NCI-H345 treated with DMSO at 0.1 percent for 48 hours (cell line): ENCODE results near the gene BOD1.

Source experiments
- DNase-seq: peaks from one replicate; lab custom pipeline; 2025; ENCODE audit not compliant: unreplicated experiment; lab: John Stamatoyannopoulos, UW

BOD1 gene

DNA sequence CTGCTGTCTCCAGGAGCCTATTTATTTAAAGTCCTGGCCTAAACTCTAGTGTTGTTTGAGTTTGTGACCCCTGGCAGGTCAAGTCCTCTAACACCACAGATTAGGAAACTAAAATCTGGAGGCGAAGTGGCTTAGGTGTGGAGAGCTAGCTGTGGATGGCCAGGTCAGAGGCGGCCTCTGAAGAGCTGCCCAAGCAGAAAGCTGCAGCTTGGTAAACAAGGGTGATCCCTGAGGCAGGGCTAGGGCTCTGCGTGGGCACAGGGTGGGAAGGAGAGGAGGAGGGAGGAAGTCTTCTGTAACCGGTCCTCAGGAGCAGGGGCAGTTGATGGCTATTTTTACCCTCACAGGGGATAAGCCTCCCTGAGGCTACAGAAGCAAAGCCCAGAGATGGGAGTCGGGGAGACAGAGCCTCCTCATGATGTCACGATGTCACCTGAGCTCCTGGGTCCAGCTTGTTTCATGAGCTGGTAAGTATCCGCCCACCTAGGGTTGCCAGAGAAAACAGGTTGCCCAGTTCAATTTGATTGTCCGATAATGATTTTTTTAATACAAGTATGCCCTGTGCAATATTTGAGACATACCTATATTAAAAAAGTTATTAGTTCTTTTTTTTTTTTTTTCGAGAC is 25.9 kb upstream of the BOD1 start:
- DNase-seq, result no peak

DNA sequence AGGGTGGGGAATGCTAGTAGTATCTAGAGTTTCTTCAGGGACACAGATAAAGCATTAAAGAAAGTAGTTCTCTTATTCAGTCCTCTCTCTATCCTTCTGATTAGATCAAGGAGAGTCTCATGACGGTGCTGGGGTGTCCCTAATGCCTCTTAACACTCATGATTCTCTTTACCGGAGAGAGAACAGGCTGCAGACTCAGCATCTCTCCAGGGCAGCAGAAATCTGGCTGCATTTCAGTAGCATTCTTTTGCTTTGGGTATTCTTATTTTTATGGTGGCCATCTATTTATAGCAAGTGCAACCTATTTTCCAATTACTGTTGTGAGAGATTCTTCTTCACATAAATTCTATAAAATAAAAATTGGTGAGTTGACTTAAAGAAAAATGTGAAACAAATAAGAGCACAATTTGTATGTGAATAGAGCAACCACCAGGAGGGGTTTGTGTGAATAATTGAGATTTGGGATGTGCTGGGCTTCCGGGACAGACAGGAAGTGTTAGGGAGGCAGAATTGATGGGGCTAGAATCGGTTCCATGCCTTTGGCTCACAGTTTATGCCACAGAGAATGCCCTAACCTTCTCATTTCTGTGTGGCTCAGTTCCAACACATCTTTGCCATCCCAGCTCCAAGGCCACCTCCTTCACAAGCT is 23.8 kb upstream of the BOD1 start:
- no peak for DNase-seq

DNA sequence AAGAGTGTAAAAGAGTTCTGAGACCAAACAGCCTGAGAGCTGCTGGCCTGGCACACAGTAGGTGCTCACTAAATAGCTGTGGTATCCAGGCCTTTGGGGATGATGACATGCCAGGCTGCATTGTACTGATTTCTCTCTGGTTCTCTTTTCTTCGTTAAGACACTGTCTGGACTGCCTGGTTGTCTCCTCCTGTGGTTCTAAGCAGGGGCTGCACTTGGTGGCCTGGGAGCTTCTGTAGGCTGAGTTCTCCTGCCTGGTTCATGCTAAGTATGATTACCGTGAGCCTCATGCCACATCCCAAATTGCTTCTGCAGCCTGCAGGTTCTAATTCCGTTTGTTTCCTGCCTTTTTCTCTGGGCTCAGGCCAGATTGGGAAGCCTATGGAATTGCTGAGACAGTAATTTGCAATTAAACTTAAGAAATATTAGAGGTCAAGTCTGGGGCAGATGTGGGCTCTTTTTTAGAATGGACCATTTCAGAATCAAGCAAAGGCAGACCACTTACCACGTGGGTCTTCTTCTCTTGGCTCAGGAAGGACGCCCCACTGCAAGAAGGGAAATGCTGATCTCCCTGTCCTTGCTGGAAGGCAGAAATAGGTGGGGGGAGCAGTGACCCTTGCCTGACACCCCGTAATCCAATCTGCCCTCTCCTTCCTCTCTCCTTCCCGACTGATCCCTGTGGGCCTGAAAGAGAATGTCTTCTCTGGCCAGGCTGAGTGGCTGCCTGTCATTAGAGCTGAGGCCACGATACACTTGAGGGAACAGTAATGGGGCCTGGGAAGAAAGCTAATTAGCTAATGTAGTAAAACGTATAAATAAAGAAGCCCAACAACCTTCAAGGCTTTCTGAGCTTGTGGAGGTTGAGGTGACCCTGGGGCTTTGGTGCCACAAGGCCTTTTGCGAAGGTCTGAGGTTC is 21.9 kb upstream of the BOD1 start:
- no peak for DNase-seq

DNA sequence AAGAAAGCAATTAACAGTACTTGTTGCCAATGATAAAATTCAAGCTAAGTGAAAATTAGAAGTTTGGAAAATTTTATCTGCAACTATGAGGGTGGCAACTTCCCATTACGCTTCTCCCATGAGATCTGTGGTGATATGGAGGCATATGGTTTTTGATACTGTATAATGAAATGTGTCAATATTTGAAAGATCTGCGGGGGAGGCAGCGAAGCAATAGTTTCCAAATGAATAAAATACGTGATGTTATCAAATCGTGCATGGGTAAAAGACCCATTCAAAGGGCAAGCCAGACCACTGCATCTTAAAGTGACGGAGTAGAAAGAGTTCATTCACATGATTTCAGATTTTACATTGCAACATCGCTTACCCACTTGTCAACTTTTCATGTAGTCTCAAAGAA is 20.9 kb upstream of the BOD1 start:
- no peak for DNase-seq

DNA sequence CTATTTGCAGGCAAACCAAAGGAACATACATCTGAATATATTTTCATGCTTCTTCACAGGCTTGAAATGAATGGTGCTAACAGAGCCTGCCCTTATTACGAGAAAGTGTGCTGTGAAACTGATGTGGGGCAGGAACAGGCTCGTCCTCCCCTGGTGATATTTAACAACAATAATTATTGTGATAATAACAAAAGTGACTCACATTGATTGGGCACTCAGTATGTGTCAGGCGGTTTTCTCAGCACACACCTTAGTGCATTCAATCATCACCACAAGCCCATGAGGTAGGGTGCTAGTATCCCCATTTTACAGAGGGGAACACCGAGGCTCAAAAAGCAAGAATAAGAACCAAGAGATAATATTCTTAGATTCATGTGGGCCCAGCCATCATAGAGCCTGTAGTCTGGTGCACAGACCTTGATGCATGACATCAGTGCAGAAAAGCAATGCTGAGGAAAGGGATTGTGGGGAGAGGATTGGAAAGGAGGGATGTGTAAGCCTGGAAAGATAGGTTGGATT is 18.1 kb upstream of the BOD1 start:
- no peak for DNase-seq

DNA sequence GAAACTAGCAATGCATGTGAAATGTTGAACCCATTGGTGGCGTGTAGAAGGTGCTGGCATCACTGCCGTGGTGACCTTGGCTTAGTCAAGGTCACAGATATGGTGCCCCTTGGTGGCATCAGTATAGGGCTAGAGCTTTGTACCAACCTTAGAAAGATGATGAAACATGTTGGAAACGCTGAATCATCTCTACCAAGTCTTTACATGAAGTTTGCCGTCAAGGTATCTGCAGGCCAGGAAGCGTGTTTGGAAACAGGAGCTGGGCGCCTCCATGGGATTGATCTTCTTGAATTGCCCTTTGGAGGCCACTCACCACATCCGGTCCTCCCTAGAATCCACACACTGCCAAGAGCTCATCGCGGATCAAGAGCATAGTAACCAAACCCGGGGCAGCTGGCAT is 16.9 kb upstream of the BOD1 start:
- no peak for DNase-seq

DNA sequence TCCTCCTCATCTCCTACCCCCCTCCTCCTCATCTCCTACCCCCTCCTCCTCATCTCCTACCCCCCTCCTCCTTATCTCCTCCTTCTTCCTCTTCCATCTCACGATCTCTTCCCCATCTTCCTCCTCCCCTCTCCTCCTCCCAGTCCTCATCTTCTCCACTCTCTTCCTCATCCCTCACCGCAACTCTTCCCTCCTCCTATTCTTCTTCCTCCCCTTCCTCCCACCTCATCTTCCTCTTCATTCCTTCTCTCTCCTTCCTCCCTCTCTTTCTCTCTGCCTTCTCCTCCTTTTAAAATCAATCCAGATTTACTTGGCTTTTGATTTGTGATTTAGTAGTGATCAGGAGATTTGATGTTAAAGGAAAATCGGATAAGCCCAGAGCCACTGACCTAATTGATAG is 15.0 kb upstream of the BOD1 start:
- no peak for DNase-seq

DNA sequence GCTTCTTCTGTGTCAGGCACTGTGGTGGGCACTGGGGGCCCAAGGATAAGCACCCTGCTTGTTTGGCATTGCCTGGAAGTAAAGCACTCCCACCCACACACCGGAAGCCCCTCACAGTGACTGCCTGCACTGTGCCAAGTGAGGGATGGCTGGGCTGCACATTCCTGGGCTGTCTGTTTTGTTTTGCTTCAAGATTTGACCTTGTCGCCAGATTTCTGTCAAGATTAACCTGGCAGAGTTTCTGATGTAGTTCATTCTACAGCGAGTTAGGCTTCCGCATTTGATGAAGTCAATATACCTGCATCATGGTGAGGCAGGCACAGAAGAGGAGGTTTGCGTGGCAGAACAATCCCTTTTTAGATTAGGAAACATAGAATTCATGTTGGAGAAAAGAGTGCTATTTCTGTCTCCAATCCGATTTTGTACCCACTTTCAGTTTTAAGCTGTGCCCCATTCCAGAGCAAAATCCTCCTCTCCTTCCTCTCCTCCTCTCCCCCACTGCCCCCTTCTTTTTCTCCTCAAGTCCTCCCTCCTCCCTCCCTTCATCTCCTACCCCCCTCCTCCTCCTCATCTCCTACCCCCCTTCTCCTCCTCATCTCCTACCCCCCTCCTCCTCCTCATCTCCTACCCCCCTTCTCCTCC is 14.4 kb upstream of the BOD1 start:
- DNase-seq, result no peak

DNA sequence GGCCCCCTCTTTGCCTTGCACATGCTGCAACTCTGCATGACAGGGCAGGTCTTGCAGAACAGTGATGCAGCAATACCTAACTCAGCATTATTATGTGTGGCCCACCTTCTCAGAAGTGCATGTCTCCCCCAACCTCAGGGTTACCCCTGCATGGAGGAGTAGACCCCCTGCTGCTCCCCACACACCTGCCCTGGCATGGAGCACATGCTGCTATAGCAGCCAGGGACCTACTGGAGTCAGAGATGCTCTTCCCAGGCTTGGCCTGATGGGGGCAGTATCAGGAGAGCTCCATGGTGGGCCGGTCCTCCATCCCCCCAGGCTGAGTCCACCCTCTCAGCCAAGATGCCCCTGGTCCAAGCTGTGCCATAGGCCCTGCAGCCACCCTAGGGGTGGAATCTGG is 13.2 kb upstream of the BOD1 start:
- DNase-seq, result no peak

DNA sequence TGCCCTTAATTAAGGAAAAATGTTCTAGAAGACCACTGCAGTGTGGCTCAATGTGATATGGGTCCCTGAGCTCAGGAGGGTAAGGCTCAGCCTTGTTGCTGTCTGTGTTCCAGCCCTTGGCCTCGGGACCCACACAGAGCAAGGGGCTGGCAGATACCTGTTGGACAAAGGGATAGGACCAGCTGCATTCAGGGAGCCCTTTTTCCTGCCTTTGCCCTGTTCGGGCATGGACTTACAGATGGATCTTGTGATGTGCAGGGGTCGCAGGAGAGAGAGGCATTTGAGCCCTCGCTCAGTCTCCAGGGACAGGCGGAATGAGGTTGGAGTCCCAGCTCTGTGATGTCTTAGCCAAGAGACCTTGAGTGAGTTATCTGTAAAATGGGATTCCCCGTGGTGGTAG is 12.1 kb upstream of the BOD1 start:
- DNase-seq, result no peak

DNA sequence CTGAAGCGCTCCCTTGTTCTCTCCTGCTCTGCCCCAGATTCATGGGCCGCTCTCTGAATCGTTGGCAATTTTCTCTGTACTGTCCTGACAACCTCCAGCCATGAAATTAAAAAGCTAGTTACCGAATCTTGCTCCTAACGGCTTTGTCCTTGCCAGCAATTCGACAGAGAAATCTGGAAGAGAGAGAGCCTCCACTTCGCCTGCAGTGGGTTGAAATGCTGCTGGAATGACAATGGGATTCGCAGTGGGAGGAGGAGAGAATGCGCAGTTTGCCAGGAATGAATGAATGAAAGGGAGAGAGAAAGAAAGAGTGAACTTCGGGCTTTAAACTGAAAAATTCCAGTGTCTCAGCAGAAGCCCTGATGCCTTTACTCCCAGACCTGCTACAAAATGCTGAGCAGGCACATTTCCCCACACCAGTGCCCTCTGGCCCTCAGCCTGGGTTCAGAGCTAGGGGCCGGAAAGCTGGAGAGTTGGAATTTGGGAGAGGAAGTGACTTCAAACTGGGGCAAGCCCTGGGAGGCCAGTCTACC is 11.5 kb upstream of the BOD1 start:
- no peak for DNase-seq

DNA sequence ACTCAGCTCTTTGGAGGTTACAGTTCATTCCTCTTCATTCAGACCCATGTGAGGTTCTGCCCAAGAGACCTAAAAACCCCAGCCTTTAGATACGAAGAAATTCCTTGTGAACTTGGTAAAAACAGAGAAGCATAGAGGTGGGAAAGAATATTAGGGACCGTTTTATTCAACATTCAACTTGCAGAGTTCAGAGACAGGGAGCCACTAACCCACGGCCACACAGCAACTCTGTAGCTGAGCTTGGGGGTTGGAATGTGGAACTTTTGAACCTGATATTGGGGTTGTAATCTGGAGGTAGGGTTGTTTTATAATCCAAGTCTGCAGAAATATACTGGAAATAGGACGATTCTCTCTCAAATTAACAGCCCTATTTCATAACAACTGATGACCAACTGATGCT is 10.8 kb upstream of the BOD1 start:
- no peak for DNase-seq

DNA sequence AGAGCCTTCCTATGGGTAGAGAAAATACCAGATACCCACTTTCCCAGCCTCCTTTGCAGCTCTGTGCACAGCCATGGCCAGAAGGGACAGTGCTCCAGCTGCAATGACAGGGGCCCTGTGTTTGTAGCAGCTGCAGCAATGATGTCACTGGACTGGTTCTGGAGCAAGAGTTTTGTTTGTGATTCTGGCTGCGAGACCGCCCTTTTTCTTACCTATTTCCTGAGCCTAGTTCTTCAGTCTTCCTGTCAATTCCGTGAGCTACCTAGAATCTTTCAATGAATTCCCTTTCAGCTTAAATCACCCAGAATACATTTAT is 10.0 kb upstream of the BOD1 start:
- DNase-seq, result no peak

DNA sequence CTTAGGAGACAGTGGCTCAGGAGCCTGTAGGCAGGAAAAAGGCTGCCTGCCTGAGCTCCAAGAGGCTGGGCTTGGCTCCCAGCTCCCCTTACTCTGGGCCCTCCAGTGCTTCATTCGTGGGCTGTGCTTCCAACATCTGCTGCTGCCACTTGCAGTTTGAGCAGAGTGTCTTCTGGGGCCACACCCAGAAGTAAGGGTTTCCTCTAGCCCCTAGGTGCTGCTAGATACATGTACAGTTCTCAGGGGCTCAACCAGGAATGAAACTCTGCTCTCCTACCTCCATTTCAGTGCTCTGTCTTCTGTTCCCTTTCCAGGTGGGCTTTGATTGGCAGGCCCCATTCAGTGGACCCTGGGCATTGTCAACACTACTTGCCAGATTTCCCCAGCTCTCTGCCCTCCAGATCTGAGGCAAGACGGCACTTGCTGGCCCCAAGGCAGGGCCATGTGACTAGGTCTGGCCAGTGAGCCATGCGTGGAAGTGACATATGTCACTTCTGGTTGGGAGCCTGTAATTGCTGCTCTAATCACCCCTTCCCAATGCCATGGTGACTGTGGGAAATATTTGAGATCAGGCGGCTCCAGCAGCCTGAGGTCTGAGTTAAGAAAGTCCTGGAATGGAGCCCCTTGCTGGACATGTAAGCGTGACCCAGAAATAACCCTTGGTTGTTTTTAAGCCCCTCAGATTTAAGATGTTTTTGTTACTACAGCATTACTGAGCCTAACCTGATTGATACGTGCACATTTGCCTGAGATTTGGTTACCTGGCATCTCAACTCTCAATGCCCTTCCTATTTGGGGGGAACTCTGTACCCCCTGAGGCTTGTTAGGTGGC is 9.4 kb upstream of the BOD1 start:
- no peak for DNase-seq

DNA sequence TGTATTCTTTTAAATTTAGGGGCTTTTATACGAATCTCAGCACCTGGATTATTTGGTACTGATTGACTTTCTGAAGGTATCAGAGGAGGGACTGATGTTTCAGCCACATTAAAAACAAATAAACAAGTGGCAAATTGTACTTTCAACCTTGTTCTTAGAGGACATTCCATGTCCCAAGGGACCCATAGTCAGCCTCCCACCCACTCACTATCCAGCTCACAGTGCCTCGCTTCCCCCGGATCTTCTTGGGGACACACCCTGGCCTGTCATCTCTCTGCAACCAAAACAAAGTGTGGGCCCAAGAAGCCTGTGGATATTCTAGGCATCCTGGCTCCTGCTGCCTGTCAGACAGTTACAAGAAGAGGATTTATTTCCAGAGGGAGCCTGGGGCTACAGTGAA is 8.8 kb upstream of the BOD1 start:
- no peak for DNase-seq

DNA sequence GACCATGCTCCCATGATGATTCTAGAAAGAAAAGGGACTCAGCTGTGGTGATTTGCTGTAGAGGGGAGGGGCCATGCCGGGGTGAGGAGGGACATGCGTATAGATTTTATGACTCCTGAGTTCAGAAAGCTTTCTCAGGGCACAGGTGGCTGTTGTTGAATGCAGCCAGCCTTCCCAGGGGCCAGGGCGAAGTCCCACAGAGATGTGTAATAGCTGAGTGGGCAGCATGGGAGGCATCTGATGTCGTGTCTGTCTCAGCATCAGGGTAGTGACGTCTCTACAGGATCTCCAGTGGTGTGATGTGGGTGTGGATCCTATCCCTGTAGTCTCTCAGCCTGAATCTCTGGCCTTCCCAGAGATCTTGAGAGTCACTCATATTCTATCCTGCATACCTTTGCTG is 7.8 kb upstream of the BOD1 start:
- DNase-seq, result no peak

DNA sequence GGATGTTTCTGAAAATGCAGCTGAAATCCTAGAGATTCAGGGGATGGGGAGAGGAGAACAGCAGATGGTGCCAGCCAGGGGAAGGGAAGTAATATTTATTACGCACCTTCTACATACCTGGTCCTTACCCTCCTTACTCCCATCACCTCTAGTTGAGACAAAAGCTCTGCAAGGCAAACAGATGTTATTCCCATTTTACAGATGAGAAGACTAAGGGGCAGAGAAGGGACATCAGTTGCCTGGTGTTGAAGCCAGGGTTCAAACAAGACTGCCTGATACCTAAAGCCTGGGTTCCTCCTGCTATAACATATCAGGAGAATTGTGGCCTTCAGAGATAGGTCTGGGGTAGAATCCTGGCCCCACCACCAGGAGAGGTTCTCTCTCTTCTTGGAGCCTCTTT is 7.3 kb upstream of the BOD1 start:
- DNase-seq, result no peak

DNA sequence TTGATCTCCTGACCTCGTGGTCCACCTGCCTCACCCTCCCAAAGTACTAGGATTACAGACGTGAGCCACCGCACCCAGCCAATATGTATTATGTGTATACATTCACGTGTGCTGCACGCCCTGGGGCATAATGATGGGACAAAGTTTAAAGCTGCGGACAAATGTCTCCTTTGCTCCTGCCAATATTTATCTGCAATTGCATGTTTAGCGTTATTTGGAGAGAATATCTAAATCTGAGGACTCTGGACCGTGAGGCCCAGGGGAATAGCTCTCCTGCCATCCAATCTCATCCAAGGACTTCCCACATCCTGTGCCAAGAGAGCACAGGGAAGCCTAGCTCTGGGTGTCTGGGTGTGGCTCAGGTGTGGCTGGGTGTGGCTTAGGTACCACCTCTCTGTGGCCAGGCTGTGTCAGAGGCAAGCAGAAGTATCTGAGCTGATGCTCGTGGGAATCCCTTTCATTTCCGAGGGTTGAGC is 6.9 kb upstream of the BOD1 start:
- no peak for DNase-seq

DNA sequence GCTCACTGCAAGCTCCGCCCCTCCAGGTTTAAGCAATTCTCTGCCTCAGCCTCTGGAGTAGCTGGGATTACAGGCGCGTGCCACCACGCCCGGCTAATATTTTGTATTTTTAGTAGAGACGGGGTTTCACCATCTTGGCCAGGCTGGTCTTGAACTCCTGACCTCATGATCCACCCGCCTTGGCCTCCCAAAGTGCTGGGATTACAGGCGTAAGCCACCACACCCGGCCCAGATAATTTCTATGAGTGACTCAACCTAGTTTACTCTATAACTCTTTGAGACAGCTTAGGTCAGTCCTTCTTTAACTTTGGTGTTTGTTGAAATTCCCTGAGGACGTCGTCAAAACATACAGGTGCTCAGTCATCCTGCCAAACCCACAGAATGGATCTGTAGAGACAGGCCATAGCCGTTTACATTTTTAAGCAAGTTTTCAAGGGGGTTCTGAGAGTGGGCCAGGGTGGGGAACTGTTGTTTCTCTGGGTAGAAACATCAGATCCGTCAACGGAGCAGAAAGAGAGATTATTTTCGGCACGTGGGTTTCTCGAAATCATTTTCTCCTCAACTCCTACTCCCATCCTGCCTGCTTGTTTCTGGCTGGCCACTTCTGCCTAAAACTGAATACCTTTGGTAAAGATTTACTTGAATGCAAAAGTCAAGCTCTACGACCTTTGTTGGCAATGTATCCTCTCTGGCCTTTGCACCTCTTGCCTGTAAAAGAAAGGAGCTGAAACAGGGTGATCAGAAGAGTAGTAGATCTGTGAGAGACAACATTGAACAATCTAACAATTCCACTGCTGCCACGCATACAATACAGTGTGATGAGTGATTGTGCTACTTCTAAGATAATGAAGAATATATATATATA is 6.0 kb upstream of the BOD1 start:
- DNase-seq, result no peak
